ENCODE data around the gene CDH24.
"Not testable (repeated sequence)": the region's sequence is repeated elsewhere in the genome, so short reads cannot be mapped to it uniquely, and the experiment has no call there.

The CDH24 gene

GRCh38 chr14:23015618-23016017, 41.7 kb downstream of the CDH24 start:
- no peak for DNase-seq

DNA sequence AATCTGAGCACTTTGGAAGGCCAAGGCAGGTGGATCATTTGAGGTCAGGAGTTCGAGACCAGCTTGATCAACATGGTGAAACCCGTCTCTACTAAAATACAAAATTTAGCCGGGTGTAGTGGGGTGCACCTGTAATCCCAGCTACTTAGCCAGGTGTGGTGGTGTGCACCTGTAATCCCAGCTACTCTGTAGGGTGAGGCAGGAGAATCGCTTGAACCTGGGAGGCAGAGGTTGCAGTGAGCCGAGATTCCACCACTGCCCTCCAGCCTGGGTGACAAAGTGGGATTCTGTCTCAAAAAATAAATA, 43.6 kb downstream of the CDH24 start:
- DNase-seq: not testable (repeated sequence)

DNA sequence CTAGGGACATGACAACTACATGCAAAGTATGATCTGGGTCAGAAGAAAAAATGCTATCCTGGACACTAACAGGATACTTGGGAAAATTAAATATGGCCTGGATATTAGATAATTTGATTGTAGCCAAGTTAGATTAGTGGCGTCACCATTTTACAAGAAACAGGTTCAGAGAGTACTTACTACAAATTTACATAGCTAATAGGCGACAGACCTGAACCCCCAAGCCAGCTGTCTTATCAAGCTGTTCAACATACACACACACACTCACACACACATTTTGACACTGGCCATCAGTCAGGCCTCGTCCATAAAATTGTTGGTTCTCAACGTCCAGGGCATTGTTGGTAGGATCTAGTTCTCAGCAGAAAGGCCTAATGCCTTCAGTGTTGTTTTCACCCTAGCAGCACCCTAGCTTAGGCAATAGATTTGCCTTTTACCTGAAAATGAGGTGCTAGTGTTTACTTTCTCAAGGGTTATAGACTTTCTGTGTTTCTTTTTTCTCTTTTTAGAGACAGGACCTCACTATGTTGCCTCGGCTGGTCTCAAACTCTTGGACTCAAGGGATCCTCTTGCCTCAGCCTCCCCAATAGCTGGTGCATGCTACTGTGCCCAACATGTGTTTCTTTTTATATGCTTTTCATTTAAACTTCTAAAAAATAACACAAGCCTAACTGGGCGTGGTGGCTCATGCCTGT, 44.1 kb downstream of the CDH24 start:
- DNase-seq: no peak

GRCh38 chr14:23009939-23010726, 47.2 kb downstream of the CDH24 start, which contains the start of gene C14orf93:
Gene C14orf93 (minus strand): TSS chr14:23010143. CDS start chr14:22999023, 11,120 bp downstream.
- peak; percentile 41 to 84 for DNase-seq

- DNase-seq: peak; percentile 17 to 41
These were observed 47.8 kb downstream of the CDH24 start for GRCh38 chr14:23009483-23009938.

DNA sequence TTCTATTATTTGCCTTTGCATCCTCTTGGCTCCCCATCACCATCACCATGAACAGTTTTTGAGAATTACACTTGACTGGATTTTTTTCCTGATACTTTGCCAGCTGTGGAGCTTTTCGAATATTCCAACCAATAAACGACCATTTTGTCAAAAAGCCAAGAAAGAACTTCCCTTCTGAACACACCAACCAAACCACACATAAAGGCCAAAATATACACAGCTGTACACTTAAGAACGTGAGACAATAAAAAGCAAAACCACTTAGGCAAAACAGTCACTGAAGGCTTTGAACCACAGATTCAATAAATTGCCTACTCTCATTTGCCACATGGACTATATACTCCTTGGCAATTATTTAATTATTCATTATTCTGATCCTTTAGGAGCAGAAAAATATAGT, 48.5 kb downstream of the CDH24 start:
- DNase-seq: peak in 1 of 2 experiments; percentile 11

GRCh38 chr14:23006544-23007419, 50.5 kb downstream of the CDH24 start:
- DNase-seq: peak; percentile 95 to 98

DNA sequence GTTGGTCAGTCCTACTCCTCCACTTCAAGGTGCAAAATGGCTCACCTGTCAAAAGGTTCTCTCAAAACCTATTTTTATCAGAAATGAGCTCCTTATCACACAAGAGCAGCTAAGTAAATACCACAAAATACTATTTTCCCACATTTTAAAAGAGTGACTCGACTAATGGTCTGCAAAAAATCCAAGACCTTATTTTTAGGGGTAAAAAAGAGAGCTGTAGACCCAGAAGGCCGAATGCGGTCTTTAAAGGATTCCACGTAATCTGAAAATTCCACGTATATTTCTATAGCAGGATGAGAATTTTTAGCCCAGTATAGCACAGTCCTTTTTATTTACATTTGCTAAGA, 51.2 kb downstream of the CDH24 start:
- no peak for DNase-seq

DNA sequence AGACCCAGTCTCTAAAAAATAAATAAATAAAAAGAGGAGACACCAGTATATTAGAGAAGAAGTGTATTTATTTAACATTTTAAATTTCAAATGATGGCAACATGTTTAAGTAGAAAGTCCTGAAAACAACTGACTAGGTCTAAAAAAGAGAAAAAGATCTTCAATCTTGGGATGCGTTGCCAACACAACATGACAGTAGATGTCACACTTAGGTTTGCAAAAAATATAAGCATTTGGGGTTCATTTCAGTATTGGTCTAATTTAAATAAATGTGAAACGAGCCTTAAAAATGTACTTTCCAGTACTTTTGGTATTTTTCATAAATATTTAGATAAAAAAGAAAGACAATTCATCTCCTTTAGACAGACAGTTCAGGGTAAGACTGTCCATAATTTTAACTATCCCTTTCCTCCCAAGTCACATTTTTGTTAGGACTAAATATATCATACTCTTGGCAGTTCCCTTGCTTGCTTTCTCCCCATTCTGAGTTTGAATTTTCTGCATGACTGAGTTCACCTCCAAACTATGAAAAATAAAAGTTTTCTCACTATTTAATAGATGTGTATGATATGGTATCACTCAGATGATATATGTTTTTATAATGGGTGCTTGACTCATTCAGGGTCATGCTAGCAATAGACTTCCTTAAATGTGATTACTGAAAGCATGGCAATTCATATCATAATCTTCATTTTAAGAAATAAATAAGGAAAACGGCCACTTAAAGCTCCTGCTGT, 51.7 kb downstream of the CDH24 start:
- DNase-seq: no peak

DNA sequence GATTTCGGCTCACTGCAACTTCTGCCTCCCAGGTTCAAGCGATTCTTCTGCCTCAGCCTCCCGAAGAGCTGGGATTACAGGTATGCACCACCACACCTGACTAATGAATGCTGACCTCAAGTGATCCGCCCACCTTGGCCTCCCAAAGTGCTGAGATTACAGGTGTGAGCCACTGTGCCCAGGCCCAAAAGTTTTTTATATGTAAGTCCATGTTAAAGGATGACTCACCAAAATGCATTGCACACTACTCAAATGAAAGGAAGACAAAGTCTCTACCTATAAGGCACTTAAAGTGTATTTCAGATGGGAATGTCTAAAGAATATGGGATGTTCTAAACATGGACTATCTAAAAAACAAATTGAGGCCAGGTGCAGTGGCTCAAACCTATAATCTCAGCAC, 53.0 kb downstream of the CDH24 start:
- not testable (repeated sequence) for DNase-seq

DNA sequence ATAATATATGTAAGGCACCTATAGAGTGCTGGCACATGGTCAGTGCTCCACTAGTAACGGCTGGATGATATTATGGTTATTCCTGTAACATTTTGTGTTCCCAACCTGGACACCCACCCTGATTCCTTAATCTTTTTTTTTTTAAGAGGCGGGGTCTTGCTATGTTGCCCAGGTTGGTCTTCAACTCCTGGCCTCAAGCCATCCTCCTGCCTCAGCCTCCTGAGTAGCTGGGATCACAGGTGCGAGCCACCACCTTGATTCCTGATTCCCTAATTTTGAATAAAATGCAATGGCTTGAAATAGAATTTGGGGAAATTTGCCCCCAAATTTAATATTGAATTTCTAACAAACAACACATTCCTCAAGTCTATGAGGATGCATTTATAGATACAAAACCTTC, 54.7 kb downstream of the CDH24 start:
- no peak for DNase-seq

- no peak for DNase-seq
These were observed 56.5 kb downstream of the CDH24 start for GRCh38 chr14:23000860-23001259.

GRCh38 chr14:22998329-22999012, 58.8 kb downstream of the CDH24 start:
- DNase-seq: no peak

- DNase-seq: no peak
These were observed 59.5 kb downstream of the CDH24 start for GRCh38 chr14:22997676-22998323.

Data from NCI-H526 (cell line).